Loucy (cell line): Measurements from ENCODE around the gene CDK16.

ENCODE experiments used
- H2AFZ ChIP-seq: fragments of 200-600 bp; sonication (generic); 2 replicates; pipeline ENCODE4 v1.6.0; 2016; ENCODE audit warnings: antibody characterized with exemption, mild to moderate bottlenecking, low read length, moderate library complexity
- H3F3A ChIP-seq: fragments of 200-600 bp; 2 replicates; pipeline ENCODE4 v1.6.0; 2016; ENCODE audit warnings: antibody characterized with exemption, low read depth, mild to moderate bottlenecking
- H3K27me3 ChIP-seq: fragments of 200-600 bp; sonication (generic); 2 replicates; pipeline ENCODE4 v1.6.1; 2014; ENCODE audit warnings: low read length, mild to moderate bottlenecking; ENCODE audit not compliant: insufficient read depth, poor library complexity, severe bottlenecking
- H3K36me3 ChIP-seq: fragments of 200-600 bp; sonication (generic); 2 replicates; pipeline ENCODE4 v1.6.1; 2016; ENCODE audit warnings: low read length; ENCODE audit not compliant: insufficient read depth
- H3K4me1 ChIP-seq: fragments of 200-600 bp; sonication (generic); 2 replicates; pipeline ENCODE4 v1.5.1; 2014; ENCODE audit warnings: low read length, mild to moderate bottlenecking; ENCODE audit not compliant: insufficient read depth, poor library complexity, severe bottlenecking
- H3K4me2 ChIP-seq: fragments of 200-600 bp; sonication (generic); 2 replicates; pipeline ENCODE4 v1.6.0; 2014; ENCODE audit warnings: antibody characterized with exemption, low read length, low read depth, mild to moderate bottlenecking; ENCODE audit not compliant: poor library complexity, severe bottlenecking
- H3K4me3 ChIP-seq: fragments of 200-600 bp; sonication (generic); 2 replicates; pipeline ENCODE4 v1.5.1; 2014; ENCODE audit warnings: low read length, mild to moderate bottlenecking, mixed read lengths; ENCODE audit not compliant: poor library complexity, severe bottlenecking
- H3K79me2 ChIP-seq: fragments of 200-600 bp; sonication (generic); 2 replicates; pipeline ENCODE4 v1.6.1; 2014; ENCODE audit warnings: low read length; ENCODE audit not compliant: insufficient read depth
- H3K9ac ChIP-seq: fragments of 200-600 bp; sonication (generic); 2 replicates; pipeline ENCODE4 v1.6.0; 2014; ENCODE audit warnings: mild to moderate bottlenecking, low read depth, low read length, moderate library complexity; ENCODE audit not compliant: poor library complexity, severe bottlenecking
- H3K9me2 ChIP-seq: fragments of 200-600 bp; sonication (generic); replicated peaks from 2 replicates; pipeline ENCODE4 v1.6.1; 2016; ENCODE audit warnings: low read depth, low read length, mixed read lengths
- H3K9me3 ChIP-seq: fragments of 200-600 bp; sonication (generic); 2 replicates; pipeline ENCODE4 v1.6.1; 2014; ENCODE audit warnings: mild to moderate bottlenecking, antibody characterized with exemption, low read length, low read depth; ENCODE audit not compliant: insufficient read depth
- H4K20me1 ChIP-seq: fragments of 200-600 bp; sonication (generic); 2 replicates; pipeline ENCODE4 v1.6.0; 2014; ENCODE audit warnings: antibody characterized with exemption, low read length, mild to moderate bottlenecking; ENCODE audit not compliant: insufficient read depth, poor library complexity, severe bottlenecking
- EZH2phosphoT487 ChIP-seq: fragments of 200-600 bp; IDR thresholded peaks from 2 replicates; pipeline ENCODE4 v1.6.1; 2018; ENCODE audit warnings: antibody characterized with exemption, mild to moderate bottlenecking, moderate library complexity, borderline replicate concordance
- TF ChIP-seq, protein P1 (sequence below): fragments of 200-600 bp; sonication (generic); conservative IDR thresholded peaks from 2 replicates; pipeline ENCODE4 v1.5.1; 2014; ENCODE audit warnings: mild to moderate bottlenecking, antibody characterized with exemption, low read length

CDK16 gene

DNA sequence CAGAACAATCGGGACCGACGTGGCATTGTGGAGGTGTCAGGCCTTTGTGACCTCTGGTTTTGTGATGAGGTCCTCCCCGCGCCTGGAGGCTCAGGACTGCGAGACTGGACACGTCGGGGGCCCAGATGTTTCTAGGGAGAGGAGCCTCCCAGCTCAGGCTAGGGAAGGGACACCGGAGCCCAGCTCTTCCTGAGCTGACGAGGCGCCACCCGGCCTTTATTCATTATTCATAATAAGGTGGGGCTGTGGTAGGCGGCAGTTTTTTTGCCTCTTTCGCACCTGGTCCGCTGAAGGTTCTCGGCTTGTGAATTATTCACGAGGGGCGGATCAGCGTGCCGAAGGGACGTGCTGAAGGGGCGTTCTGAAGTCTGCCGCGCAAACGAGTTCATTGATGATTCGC is 27.1 kb upstream of the CDK16 start:
- Histone ChIP-seq H4K20me1 (peaks cover 17% of the 10 kb centered on the region), H3K79me2 (peaks cover 40% of the 10 kb centered on the region), H3K27me3 (peaks cover 5% of the 10 kb centered on the region), H3K4me2 (peak overlapping the region; percentile 72), H3K9me3 (no peaks in the 10 kb centered on the region), H3K9me2 (no peaks in the 10 kb centered on the region), H3K9ac (peak overlapping the region; percentile 91), H2AFZ (peak overlapping the region; percentile 55), H3K4me1 (peaks cover 9% of the 10 kb centered on the region), H3K4me3 (peak overlapping the region; percentile 97), H3K36me3 (peaks cover 7% of the 10 kb centered on the region; the same call in 1 of the 2 replicates), H3F3A (no peaks in the 10 kb centered on the region)
- TF ChIP-seq EZH2phosphoT487 = no peak
- TF ChIP-seq, protein P1, sequence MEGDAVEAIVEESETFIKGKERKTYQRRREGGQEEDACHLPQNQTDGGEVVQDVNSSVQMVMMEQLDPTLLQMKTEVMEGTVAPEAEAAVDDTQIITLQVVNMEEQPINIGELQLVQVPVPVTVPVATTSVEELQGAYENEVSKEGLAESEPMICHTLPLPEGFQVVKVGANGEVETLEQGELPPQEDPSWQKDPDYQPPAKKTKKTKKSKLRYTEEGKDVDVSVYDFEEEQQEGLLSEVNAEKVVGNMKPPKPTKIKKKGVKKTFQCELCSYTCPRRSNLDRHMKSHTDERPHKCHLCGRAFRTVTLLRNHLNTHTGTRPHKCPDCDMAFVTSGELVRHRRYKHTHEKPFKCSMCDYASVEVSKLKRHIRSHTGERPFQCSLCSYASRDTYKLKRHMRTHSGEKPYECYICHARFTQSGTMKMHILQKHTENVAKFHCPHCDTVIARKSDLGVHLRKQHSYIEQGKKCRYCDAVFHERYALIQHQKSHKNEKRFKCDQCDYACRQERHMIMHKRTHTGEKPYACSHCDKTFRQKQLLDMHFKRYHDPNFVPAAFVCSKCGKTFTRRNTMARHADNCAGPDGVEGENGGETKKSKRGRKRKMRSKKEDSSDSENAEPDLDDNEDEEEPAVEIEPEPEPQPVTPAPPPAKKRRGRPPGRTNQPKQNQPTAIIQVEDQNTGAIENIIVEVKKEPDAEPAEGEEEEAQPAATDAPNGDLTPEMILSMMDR = no peak

DNA sequence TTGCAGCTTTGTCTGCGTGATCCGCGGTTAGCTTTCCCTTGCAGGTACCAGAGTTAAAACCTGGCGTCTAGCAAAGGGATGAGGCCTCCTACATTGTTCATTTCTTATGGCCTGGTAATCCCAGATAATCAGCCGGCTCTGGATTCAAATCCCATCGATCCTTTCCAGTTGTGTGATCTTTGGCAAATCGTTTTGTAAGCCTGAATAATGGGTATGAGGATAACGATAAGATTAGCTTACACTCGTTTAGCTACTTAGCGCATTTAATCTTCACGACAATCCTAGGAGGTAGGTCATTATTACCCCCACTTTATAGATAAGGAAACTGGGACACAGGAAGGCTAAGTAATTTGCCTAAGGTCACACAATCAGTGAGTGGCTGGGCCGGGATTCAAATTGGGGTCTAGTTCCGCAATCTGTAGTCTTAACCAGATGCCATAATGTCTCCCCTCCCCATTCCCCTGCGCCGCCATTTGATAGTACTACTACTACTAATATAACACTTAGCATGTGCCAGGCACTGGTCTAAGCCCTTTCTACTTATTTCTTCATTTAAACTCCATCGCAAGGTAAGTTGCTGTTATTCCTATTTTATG is 26.6 kb upstream of the CDK16 start:
- Histone ChIP-seq H4K20me1 (peaks cover 23% of the 10 kb centered on the region), H3K4me3 (peak overlapping the region; percentile 97), H3K9ac (peak overlapping the region; percentile 91), H3K9me2 (no peaks in the 10 kb centered on the region), H3K27me3 (peaks cover 5% of the 10 kb centered on the region), H3K36me3 (peaks cover under 1% of the 10 kb centered on the region; the same call in 1 of the 2 replicates), H3K4me1 (peaks cover 15% of the 10 kb centered on the region), H3K79me2 (peaks cover 46% of the 10 kb centered on the region), H3K4me2 (peak overlapping the region; percentile 72), H3F3A (no peaks in the 10 kb centered on the region), H3K9me3 (no peaks in the 10 kb centered on the region), H2AFZ (peak overlapping the region; percentile 55; the same call in 1 of the 2 replicates)
- TF ChIP-seq, protein P1 = no peak
- TF ChIP-seq EZH2phosphoT487 = no peak

DNA sequence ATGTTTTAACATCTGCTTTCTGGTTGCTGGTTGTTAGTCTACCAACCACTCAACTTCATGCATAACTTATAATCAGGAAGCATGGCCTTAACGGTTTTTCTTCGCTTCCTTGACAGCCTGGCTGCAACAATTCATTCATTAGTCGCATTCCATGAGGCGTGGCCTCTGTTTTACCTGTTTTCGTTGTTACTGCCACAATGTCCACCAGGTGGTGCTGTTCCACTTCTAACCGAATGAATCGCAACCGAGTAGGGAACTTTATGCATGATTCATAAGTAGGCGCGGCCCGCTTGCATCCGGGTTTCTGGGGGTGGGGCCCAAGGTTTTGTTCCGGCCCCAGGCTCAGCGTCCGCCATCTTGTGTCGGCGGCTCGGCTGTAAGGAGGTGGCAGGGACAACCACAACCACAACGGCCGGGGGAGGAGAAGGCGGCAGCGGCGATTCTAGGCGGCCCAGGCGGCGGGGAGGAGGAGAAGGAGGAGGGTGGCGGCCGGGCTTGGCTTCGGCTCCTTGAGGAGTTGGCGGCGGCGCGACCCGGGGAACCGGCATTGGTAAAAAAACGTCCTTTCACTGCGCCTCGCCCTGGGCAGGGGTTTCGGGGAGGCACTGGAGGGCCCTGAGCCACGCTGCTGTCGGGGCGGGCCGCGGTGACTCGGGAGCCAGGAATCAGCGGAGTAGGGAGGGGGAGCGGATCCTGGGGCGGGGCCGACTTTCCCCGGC is 24.8 kb upstream of the CDK16 start, which contains the start of gene UBA1:
Gene UBA1, plus strand, starts transcription at position 355 of the 719 bp plus-strand sequence. CDS start 4,974 bp downstream, outside the sequence.
- 0 out of 2 replicates have a peak within 1 kb of the TSS, but pooled peaks have one; percentile 49 for H2AFZ ChIP-seq
- H3K9me3 ChIP-seq = no peaks in the 10 kb centered on the region
- H3K36me3 ChIP-seq = peaks cover 3% of the 10 kb centered on the region; the same call in 1 of the 2 replicates
- no peaks in the 10 kb centered on the region for H3K9me2 ChIP-seq
- H3F3A ChIP-seq = no peaks in the 10 kb centered on the region
- peak within 1 kb of the TSS; percentile 96 for H3K9ac ChIP-seq
- peak within 1 kb of the TSS; percentile 97 for H3K4me3 ChIP-seq
- H3K4me1 ChIP-seq = peaks cover 28% of the 10 kb centered on the region
- no peak for TF ChIP-seq EZH2phosphoT487
- TF ChIP-seq, protein P1 = peak; percentile 58
- H3K79me2 ChIP-seq = peaks cover 63% of the 10 kb centered on the region
- H4K20me1 ChIP-seq = peaks cover 36% of the 10 kb centered on the region
- H3K27me3 ChIP-seq = peaks cover 5% of the 10 kb centered on the region
- peak within 1 kb of the TSS; percentile 92 for H3K4me2 ChIP-seq
